A204.1 (cell line): Measurements from ENCODE around the gene ZSWIM7.

Experiments used
- FAIRE-seq: peaks from 2 replicates; lab custom pipeline; 2012; peaks lifted over from hg19 to GRCh38; lab: Jason Lieb, UNC

The ZSWIM7 gene, protein sequence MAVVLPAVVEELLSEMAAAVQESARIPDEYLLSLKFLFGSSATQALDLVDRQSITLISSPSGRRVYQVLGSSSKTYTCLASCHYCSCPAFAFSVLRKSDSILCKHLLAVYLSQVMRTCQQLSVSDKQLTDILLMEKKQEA

DNA sequence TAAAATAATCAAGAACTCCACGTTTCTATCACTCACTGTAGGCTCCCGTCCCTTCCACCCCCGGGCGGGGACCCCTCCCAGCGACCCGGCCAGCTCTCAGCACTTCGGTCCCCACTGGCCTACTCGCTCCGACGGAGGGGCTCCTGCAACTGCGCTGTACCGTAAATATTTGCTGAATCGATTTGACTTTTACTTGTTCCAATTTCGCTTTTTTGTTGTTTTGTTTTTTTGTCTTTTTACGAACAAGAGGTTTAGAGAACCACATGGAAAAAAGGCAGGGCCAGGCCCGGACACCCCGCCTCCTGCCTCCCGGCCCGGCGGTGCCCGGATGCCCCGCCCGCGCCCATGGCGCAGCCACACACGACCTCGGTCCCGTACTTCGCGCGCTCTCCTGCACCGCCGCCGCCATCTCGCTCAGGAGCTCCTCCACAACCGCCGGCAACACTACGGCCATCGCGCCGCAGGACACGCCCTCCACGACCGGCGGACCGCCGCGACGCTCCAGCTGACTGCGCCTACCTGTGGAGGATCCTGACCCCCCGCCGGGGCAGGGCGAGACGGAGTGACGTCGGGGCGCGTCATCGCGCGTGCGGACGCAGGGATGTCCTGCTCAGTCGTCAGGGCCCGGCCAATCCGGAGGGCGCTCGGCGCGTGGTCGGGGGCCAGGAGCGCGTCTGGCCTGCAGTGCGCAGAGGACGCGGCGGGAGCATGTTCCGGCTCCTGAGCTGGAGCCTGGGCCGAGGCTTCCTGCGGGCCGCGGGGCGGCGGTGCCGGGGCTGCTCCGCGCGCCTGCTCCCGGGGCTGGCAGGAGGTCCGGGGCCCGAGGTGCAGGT is at the start of gene ZSWIM7, which contains the start of gene TTC19:
TSS of gene ZSWIM7 (minus strand) at position 564 of the 833 bp plus-strand sequence. CDS start at position 454, 110 bp downstream.
TSS of gene TTC19 (plus strand) at position 684 of the 833 bp plus-strand sequence. CDS start at position 709, 25 bp downstream.
- no peak for FAIRE-seq

DNA sequence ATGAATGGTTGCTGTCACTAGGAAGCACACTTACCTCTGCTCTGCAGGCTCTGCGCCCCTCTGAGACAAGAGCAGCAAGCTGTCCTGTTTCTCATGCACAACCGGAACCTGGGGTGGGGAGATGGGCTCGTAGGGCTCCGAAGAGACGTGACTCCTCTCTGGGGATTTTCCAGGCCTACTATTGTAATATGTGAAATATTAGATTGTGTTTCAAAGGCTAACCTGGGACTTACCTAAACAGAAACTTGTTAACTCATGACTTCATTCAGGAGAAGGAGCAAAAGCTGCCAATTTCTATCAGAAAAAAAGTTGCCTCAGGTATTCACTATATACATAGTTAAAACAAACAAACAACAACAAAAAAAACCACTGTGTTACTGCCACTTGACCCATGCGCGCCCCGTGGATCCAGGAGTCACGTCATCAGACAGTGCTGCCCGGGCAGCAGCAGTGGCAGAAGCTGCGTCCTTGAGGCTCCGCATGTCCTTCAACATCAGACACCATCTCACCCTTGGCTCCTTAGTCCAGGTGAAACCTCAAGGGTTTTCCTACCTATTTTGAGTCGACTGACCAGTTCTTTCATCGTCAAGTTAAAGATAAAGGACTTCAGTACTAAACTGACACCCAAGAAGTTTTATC is 49.4 kb upstream of the ZSWIM7 start:
- FAIRE-seq, result no peak

DNA sequence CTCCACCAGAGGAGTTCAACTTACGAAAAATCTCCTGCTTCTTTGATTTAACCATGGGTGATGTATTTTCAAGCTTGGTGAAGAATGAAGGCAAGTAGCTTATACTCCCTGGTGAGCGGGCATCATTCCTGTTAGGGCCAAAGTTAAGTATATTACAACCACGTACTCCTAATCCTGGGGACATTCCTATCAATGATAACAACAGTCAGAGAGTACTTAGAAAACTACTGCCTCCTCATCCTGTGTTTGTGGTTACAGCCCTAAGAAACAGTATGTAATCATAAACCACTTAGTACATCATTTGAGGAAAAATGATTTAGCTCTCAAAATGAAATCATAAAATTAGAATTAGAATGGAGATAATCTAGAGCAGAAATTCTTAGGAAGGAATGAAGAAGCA is 47.5 kb upstream of the ZSWIM7 start:
- FAIRE-seq, result no peak

DNA sequence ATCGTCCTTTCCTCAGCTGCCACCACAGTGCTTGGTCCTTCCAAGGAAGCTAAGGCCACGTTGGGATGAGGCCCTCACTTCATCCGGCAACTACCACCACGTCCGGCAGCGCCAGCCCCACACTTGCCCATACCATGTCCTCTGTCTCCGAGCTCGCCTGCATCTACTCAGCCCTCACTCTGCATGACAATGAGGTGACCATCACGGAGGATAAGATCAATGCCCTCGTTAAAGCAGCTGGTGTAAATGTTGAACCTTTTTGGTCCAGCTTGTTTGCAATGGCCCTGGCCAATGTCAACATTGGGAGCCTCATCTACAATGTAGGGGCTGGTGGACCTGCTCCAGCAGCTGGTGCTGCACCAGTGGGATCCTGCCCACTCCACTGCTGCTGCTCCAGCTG is 45.0 kb upstream of the ZSWIM7 start:
- FAIRE-seq, result no peak

DNA sequence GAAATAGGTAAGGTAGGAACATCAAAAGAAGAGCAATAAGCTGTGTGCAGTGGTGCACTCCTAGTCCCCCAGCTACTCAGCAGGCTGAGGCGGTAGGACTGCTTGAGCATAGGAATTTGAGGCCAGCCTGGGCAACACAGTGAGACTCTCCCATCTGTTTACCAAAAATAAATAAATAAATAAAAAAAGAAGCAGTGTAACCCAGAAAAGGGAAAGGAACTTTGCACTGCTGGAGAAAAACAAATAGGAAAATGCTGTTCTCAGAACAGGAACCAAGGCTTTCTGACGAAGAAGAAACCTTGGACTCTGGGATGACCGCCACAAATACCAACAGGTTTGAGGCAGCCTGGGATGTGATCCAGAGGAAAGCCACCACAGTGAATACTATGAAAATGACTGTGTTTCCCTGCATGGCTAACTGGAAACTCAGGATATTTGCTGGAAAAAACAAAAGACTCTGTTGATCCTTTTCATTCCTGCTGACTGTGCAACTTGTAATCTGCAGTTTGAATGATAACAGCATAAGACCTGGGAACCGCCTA is 41.3 kb upstream of the ZSWIM7 start:
- FAIRE-seq, result no peak

DNA sequence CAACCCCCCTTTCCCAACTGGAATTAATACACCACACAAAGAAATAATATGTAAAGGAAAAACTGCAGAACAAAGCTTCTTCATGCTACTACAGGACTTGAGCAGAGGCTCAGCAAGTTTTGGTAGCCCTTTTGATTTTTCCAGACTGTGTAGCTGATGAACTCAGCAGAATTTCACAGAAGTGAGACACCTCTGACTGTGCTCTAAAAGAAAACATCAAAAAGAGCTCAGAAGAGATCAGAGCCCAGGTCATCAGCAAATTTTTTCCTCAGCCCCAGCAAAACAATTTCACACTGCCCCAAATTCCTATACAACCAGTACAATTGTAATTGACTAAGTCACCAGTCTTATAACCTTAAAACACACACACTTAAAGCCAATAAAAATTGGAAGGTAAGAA is 38.1 kb upstream of the ZSWIM7 start:
- no peak for FAIRE-seq

DNA sequence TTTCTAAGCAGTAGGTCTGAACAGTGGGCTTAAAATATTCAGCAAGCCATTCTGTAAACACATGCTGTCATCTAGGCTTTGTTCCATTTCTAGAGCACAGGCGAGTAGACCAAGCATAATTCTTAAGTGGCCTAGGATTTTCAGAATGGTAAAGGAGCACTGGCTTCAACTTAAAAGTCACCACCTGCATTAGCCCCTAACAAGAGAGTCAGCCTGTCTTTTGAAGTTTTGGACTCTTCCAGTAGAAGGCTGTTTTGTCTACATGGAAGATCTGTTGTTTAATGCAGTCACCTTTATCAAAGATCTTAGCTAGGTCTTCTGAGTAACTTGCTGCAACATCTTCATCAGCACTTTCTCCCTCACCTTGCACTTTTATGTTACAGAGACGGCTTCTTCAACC is 36.8 kb upstream of the ZSWIM7 start:
- FAIRE-seq, result no peak

DNA sequence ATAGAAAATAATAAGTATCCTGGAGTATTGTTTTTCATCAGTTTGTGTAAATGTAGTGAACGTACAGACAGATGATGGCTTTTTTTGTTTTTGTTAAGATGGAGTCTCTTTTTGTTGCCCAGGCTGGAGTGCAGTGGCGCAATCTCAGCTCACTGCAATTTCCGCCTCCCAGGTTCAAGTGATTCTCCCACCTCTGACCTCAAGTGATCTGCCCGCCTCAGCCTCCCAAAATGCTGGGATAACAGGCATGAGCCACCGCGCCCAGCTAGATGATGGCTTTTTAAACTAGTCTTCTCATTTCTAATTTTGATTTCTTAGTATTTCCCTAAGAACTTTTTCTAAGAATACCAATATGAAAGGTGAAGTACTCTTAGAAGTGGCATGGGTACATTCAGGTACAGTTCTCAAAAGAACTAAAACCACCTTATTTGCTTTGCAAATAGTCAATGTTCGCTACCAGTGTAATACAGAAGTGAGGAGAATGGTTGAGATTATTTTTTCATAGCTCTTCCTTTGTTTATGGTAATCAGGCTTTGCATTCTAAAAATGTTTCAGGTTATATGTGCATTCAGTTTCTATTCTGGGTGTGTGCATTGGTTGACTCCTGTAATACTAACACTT is 34.3 kb upstream of the ZSWIM7 start:
- FAIRE-seq, result no peak

DNA sequence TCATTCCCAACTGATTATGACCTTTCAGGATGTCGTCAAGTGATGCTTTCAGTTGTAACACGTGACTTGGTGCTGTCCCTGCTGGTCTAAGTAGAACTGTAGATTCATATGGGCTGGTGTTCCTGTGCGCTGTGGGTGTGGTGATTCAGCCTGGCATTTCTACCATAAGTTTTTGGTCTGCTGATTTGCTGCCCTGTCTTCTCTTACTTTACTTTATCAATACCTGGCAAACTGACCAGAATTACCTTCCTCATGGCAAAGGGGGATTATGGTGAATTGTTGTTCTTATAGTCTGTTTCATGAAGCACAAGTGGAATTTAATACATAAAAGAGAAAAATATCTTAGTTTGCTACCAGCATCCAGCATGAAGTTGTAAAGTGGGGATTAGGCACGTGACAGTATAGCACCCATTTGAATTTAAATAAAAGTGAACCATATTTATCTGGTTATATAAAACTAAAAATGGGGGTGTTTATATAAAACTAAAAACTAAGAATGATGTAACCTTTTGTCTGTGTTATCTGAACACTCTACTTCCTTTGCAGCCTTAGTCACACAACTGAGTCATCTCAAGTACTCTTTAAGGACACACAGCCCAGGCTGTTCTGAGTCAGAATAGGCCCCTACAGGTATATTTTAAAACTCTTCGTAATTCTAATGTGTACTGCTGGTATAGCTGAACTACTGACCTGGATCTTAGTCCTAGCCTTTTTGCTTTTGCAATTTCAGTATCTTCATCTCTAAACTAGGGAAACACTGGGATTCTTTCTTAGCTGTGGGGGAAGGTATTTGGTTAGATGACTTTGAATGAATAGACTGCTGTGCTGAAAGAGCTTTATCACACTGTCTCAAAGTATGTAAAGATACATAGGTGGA is 28.4 kb upstream of the ZSWIM7 start:
- no peak for FAIRE-seq

DNA sequence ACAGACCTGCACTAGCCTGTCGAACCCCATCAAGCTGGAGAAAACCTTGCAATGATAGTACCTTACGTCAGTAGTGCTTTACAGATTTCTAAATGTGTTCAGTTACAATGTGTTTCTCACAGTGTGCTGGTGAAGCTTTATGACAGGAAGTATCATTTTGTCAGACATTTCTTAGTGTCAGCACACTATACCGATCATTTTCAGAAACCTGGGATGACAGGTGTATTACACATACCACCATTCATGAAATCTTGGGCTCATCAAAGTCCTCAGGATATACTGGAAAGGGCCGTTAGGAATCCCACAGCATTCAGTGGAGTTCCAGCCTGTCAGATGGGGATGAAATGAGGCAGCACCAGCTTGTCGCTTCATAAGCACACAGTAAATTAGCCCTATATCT is 27.4 kb upstream of the ZSWIM7 start:
- FAIRE-seq, result no peak

DNA sequence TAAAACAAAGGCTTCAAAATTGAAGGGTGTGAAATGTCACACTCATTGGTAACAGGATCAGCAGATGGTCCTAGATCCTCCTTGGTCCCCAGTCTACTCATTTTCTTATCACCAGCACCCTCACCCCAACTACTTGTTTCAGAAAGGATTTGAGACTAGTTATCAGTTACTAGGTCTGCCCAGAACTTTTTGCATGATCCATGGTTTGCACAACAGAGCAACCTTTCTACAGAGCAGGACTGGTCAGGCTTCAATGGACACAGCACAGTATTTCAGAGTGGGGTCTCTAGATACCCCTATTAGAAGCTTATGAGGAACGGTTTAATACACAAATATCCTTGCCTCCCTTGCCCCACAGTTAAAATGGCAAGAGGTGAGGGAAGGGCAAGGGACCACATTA is 25.7 kb upstream of the ZSWIM7 start:
- FAIRE-seq, result no peak

DNA sequence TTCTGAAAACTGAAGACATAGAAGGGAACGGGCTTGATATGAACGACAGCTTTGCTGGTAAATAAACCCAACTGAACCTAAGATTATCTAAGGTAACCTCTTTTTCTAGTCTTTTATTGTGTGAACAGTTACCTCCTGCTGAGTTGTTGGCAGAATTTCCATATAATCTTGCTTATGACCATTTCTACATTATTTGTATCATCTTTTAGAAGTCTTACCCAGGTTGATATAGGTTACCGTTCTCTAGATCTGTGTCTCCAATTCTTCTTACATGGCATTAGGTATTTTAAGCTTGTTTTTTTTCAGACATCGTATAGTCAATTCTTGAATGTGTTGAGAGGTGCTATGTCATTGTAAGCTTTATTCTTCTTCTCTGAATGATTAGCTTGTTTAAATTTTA is 24.4 kb upstream of the ZSWIM7 start:
- FAIRE-seq, result no peak

DNA sequence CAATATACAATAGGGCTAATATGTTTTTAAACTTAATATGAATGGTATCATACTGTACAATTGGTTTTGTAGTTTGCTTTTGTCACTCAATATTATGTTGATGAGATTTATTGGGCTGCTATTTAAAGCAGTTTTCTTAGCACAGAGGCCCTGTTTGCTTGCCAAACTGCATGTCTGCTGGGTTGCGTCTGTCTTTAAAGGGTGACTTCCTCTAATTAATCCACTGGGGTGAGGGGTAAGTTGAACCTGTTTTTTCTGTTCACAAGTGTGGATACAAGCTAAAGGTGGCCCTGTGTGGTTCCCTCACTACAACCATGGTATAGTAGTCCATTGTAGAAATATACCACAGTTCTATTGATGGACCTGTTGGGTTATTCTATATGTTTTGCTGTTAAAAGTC is 19.8 kb upstream of the ZSWIM7 start:
- no peak for FAIRE-seq

DNA sequence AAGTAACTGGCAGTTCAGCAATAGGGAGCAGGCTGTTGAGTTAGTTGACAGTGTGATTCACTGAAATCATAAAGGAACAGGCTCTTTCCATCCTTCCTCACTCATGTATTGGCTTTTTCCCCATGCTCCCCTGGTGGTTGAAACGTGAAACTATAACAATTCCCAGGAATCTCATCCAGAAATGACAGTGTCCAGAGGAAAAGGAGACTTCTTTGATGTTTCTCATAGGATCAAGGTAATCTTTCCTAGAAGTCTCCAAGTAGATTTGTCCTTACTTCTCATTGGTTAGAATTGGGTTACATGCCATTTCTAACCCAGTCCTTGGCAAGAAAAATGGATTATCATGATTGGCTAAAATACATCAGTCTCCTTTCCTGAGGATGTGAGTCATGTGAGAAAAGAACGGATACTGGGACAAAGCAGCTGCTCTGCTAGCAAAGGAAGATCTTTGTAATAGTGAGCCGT is 14.5 kb upstream of the ZSWIM7 start:
- FAIRE-seq, result peak; percentile 27

DNA sequence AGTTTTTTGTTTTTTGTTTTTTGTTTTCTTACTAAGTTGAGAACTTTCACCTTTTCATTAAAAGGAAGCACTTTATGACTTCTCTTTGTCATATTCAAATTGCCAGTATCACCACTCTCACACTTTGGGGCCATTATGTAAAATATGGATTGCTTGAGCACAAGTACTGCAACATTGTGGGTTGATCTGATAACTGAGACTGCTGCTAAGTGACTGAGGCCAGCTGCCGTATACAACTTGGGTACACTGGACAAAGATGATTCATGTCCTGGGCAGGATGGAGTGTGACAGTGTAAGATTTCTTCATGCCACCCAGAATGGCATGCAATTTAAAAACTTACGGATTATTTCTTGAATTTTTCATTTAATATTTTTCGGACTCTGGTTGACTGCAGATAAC is 7.9 kb upstream of the ZSWIM7 start:
- no peak for FAIRE-seq

DNA sequence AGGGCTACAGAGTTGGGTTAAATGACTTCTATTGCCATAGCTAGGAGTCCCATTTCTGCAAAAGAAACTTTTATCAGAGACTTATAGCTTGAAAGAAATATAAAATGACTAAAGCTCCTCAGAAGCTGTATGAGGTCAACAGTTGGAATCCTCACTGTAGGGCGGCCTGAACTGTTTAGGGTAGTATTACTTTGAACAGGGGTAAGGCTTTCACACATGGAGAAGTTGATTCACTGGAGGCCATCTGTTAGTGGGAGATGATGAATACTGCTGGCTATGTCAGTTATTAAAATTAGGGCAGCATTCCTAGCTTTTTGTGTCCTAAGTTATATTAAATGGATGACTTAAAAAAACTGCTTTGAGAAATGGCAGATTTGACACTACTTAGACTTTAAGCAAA is 6.1 kb upstream of the ZSWIM7 start:
- FAIRE-seq, result no peak

DNA sequence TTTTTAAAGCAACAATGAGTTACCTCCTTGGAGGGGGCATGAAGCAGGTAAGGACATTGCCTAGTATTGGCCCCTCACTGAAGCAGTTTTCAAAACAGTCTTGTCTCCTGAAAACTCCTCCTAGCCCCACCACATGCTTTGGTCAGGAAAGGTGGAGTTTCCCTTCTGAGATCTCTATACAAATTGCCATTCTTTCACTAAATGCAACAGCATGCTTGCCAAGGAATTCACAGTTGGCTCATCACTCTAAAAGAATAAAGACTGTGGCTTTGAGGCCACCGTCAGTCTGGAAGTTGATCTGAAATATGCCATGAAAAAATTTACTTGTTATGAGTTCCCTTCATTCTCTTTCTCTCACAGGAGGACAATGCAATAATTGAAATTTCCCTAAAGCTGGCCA is 4.3 kb upstream of the ZSWIM7 start:
- FAIRE-seq, result no peak

DNA sequence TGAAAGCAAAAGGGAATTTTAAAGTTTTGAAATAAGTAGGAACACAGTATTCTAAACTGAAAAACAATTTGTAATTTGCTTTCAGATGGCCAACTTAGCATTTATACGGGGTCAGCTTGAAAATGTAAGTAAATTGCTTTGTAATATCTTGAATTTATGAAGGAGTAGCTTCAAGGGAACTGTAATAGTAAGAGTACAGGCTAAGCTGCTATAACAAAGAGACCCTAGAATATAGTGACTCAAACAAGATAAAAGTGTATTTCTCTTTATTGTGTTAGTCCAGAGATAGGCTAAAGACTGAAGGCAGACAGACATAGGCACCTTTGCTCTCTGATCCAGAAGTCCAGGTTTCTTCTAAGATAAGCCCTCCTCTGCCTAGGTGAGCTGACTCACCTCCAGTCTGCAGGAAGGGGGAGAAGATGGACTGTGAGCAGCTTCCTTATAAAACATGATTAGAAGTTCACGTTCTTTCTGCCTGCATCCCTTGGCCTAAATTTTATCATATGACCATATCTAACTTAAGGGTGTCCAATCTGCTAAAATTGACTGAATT is 3.3 kb upstream of the ZSWIM7 start:
- FAIRE-seq, result no peak

DNA sequence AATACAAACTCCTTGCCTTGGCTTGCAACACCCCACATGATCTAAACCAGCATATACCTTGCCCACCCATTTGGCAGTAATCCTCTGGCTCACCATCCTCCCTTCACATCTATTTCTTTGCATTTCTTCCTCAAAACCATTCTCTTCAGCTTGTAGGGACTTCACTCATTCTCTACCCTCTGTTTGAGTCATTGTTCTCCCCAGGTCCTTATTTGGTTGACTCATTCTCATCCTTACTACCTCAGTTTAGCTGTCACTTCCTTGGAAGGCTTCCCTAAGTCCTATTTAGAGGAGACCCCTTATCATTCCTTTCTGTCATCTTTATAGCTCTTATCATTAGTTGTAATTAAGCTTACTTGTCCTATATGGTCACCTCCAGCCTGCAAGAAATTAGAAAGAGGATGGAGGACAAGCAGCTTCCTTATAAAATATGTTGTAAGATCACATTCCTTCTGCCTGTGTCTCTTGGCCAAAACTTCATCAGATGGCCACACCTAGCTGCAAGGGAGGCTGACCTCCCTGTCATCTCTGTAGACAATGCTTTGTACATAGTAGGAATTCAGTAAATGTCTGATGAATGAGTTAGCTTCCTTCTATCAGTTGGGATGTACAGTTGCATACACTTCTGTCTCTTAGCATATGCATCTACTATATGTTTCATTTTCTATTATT is 1.9 kb upstream of the ZSWIM7 start:
- FAIRE-seq, result no peak

DNA sequence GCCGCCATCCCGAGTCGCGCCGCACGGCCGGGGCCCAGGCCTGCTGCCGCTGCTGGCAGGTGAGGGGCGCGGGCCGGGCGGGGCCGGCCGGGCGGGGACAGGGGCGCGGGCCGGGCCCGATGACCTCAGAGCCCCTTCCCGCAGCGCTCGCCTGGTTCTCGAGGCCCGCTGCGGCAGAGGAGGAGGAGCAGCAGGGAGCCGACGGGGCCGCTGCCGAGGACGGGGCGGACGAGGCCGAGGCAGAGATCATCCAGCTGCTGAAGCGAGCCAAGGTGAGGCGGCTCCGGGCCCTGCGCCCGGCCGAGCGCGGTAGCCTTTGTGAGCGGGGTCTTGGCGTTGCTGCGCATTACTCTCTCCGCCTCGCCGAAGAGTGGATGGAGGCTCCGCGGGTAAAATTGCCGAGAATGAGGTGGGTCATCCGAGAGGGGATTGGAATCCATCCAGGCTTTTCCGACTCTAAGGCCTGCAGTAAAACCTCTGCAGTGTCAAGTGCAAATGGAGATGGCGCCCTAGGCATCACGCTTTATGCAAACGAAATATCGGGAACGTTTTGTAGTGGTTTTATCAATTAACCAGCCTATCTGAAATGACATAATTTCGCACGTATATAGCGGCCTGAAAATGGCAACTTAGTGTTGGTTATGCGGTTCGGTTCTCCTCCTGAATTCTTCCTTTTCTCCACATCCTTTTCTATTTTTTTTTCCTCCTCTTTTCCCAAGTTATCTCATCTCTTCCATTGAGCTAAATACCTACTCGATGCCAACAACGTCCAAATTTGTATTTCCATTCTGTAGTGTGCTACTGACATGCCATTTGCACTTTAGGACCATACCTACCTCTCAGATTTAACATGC is 697 bp upstream of the ZSWIM7 start:
- no peak for FAIRE-seq
